Neural crest cell (in vitro differentiated cells): ENCODE data around the gene CTU1. TPM values are rescaled to one million over a fixed set of nuclear protein-coding genes. Genes with fewer than 3 reads are reported as not detected.
"Not testable (repeated sequence)": the region's sequence is repeated elsewhere in the genome, so short reads cannot be mapped to it uniquely, and the experiment has no call there.

Experiments used
- DNase-seq: peaks from one replicate; pipeline ENCODE4 v3.0.0; 2021; ENCODE audit warnings: low read depth, mixed read lengths, low spot score
- H3K27ac Mint-ChIP-seq: one replicate; pipeline ENCODE4 v1.8.0; 2021; ENCODE audit warnings: mild to moderate bottlenecking, mixed read lengths; ENCODE audit not compliant: unreplicated experiment
- H3K27me3 Mint-ChIP-seq: 2 replicates; pipeline ENCODE4 v1.8.0; 2021; ENCODE audit warnings: low read depth, mild to moderate bottlenecking, mixed read lengths
- H3K36me3 Mint-ChIP-seq: 2 replicates; pipeline ENCODE4 v1.8.0; 2021; ENCODE audit warnings: low read depth, mild to moderate bottlenecking, mixed read lengths
- H3K4me1 Mint-ChIP-seq: 2 replicates; pipeline ENCODE4 v1.8.0; 2021; ENCODE audit warnings: mixed read lengths
- H3K4me3 Mint-ChIP-seq: one replicate; pipeline ENCODE4 v1.8.0; 2021; ENCODE audit warnings: mild to moderate bottlenecking, mixed read lengths
- H3K9me3 Mint-ChIP-seq: 2 replicates; pipeline ENCODE4 v1.8.0; 2021; ENCODE audit warnings: mixed read lengths
- CTCF ChIP-seq: fragments of 200-600 bp; sonication (generic); conservative IDR thresholded peaks from 2 replicates; pipeline ENCODE4 v1.5.0; 2021; ENCODE audit warnings: antibody characterized with exemption, mild to moderate bottlenecking
- total RNA-seq: library from RNA; stranded (reverse); gene quantifications from 2 replicates; pipeline ENCODE4 v1.2.1, GENCODE V29; 2021

CTU1 gene
- total RNA-seq, 1 donor from 2014 or later: 8.4 TPM

- no peak for TF ChIP-seq CTCF
- no peaks in the 10 kb centered on the region for H3K4me1 Mint-ChIP-seq
- no peak for DNase-seq
- no peaks in the 10 kb centered on the region for H3K36me3 Mint-ChIP-seq
- no peaks in the 10 kb centered on the region for H3K9me3 Mint-ChIP-seq
- no peak overlapping the region for H3K4me3 Mint-ChIP-seq
- H3K27me3 Mint-ChIP-seq: peaks cover 30% of the 10 kb centered on the region
- no peak overlapping the region for H3K27ac Mint-ChIP-seq
Observed at GRCh38 chr19:51147663-51148062, 39.5 kb upstream of the CTU1 start.

GRCh38 chr19:51146751-51147150 lies 38.5 kb upstream of the CTU1 start:
- no peak for DNase-seq
- H3K4me1 Mint-ChIP-seq: peaks cover 6% of the 10 kb centered on the region

GRCh38 chr19:51145916-51146493 lies 37.8 kb upstream of the CTU1 start:
- H3K4me3 Mint-ChIP-seq: no peak overlapping the region
- H3K27me3 Mint-ChIP-seq: peaks cover 26% of the 10 kb centered on the region
- no peak for DNase-seq
- no peaks in the 10 kb centered on the region for H3K9me3 Mint-ChIP-seq
- no peaks in the 10 kb centered on the region for H3K36me3 Mint-ChIP-seq
- no peak for TF ChIP-seq CTCF
- no peak overlapping the region for H3K27ac Mint-ChIP-seq
- H3K4me1 Mint-ChIP-seq: peaks cover 6% of the 10 kb centered on the region

More at GRCh38 chr19:51146751-51147150, 38.5 kb upstream of the CTU1 start:
- H3K9me3 Mint-ChIP-seq: no peaks in the 10 kb centered on the region
- H3K4me3 Mint-ChIP-seq: no peak overlapping the region
- TF ChIP-seq CTCF: no peak
- H3K36me3 Mint-ChIP-seq: no peaks in the 10 kb centered on the region
- peaks cover 23% of the 10 kb centered on the region for H3K27me3 Mint-ChIP-seq
- no peak overlapping the region for H3K27ac Mint-ChIP-seq

GRCh38 chr19:51144482-51145045 lies 36.4 kb upstream of the CTU1 start:
- Mint-ChIP-seq H3K9me3 (no peaks in the 10 kb centered on the region), H3K36me3 (no peaks in the 10 kb centered on the region), H3K27ac (no peak overlapping the region), H3K27me3 (peaks cover 19% of the 10 kb centered on the region), H3K4me3 (no peak overlapping the region), H3K4me1 (peaks cover 11% of the 10 kb centered on the region)
- TF ChIP-seq CTCF: no peak
- DNase-seq: no peak

- peaks cover 25% of the 10 kb centered on the region for H3K27me3 Mint-ChIP-seq
- no peak overlapping the region for H3K4me3 Mint-ChIP-seq
- no peak for DNase-seq
- H3K27ac Mint-ChIP-seq: no peak overlapping the region
- no peaks in the 10 kb centered on the region for H3K9me3 Mint-ChIP-seq
- H3K36me3 Mint-ChIP-seq: no peaks in the 10 kb centered on the region
- no peak for TF ChIP-seq CTCF
- peaks cover 11% of the 10 kb centered on the region for H3K4me1 Mint-ChIP-seq
Observed at GRCh38 chr19:51143486-51143885, 35.3 kb upstream of the CTU1 start.

- not testable (repeated sequence) for H3K9me3 Mint-ChIP-seq
- H3K27me3 Mint-ChIP-seq: peaks cover 22% of the 10 kb centered on the region
- peaks cover 11% of the 10 kb centered on the region for H3K4me1 Mint-ChIP-seq
Observed at GRCh38 chr19:51142809-51143475, 34.7 kb upstream of the CTU1 start.

More at GRCh38 chr19:51142809-51143475, 34.7 kb upstream of the CTU1 start:
- not testable (repeated sequence) for H3K27ac Mint-ChIP-seq, H3K36me3 Mint-ChIP-seq, DNase-seq, H3K4me3 Mint-ChIP-seq
